Panc1 (cell line): ENCODE results near the gene CDC5L. TPM values are rescaled to one million over a fixed set of nuclear protein-coding genes. Genes with fewer than 3 reads are reported as not detected.

Source experiments
- ATAC-seq: fragments of 200-7000 bp; cut with Tn5 transposase; 2 replicates; pipeline ENCODE4 v1.9.1; 2020; ENCODE audit warnings: mild to moderate bottlenecking, moderate library complexity
- BruUV-seq: library from RNA; stranded (reverse); fragments of 400-500 nt; replicated peaks from 2 replicates; lab custom pipeline; 2021; lab: Mats Ljungman, UMichigan
- CTCF ChIA-PET: fragments of 300-600 bp; sonication (Branson Sonifier 250); formaldehyde crosslinking; loops from one replicate; lab custom pipeline; 2022; ENCODE audit warnings: antibody characterized with exemption; lab: Charles Lee
- POLR2A ChIA-PET: fragments of 300-600 bp; sonication (Branson Sonifier 250); formaldehyde crosslinking; loops from one replicate; lab custom pipeline; 2022; ENCODE audit warnings: antibody characterized with exemption; lab: Charles Lee
- DNase-seq: peaks from one replicate; pipeline ENCODE4 v3.0.0-alpha.2; 2010; ENCODE audit warnings: low read depth, low spot score
- H3K27ac ChIP-seq: 2 replicates; pipeline ENCODE4 v1.5.1; 2011; ENCODE audit warnings: mild to moderate bottlenecking, low read length, inconsistent platforms
- H3K27me3 ChIP-seq: fragments of 200-500 bp; sonication (Bioruptor generic); 2 replicates; pipeline ENCODE4 v1.6.0; 2014; ENCODE audit warnings: low read length, inconsistent platforms; ENCODE audit not compliant: control insufficient read depth, insufficient read depth
- H3K36me3 ChIP-seq: fragments of 200-500 bp; sonication (Bioruptor generic); 2 replicates; pipeline ENCODE4 v1.5.1; 2014; ENCODE audit warnings: inconsistent platforms, mild to moderate bottlenecking, low read length, moderate library complexity; ENCODE audit not compliant: control insufficient read depth, insufficient read depth
- H3K4me1 ChIP-seq: 2 replicates; pipeline ENCODE4 v1.5.1; 2011; ENCODE audit warnings: inconsistent platforms, mild to moderate bottlenecking, low read length, moderate library complexity; ENCODE audit not compliant: control insufficient read depth, insufficient read depth
- H3K4me3 ChIP-seq, 2 experiments: 2 replicates each; pipeline ENCODE4 v1.5.1; 2011 to 2012; ENCODE audit warnings: low read depth in 2 of 2, low read length in 2 of 2, mild to moderate bottlenecking in 2 of 2, inconsistent platforms in 1 of 2, moderate library complexity in 1 of 2
- H3K9me3 ChIP-seq: fragments of 200-500 bp; sonication (Bioruptor generic); 2 replicates; pipeline ENCODE4 v1.5.1; 2014; ENCODE audit warnings: low read depth, mild to moderate bottlenecking, inconsistent platforms, low read length, moderate library complexity; ENCODE audit not compliant: control insufficient read depth, insufficient read depth
- CTCF ChIP-seq: fragments of 450-650 bp; IDR thresholded peaks from 2 replicates; pipeline ENCODE4 v1.5.1; 2017; ENCODE audit warnings: mild to moderate bottlenecking
- POLR2AphosphoS5 ChIP-seq: IDR thresholded peaks from 2 replicates; pipeline ENCODE4 v1.6.1; 2012; ENCODE audit warnings: mild to moderate bottlenecking, low read depth, low read length, moderate library complexity
- REST ChIP-seq, 2 experiments: IDR thresholded peaks; 2 replicates each; pipeline ENCODE4 v1.6.1; 2011 to 2012; ENCODE audit warnings: low read depth in 2 of 2, control low read depth in 1 of 2, low read length in 1 of 2, mild to moderate bottlenecking in 1 of 2, moderate library complexity in 1 of 2; ENCODE audit not compliant: insufficient read depth in 1 of 2
- SIN3A ChIP-seq: IDR thresholded peaks from 2 replicates; pipeline ENCODE4 v1.6.1; 2012; ENCODE audit warnings: low read depth, mild to moderate bottlenecking, low read length, moderate library complexity, borderline replicate concordance; ENCODE audit not compliant: insufficient read depth
- TCF7L2 ChIP-seq: IDR thresholded peaks from 2 replicates; pipeline ENCODE4 v1.6.1; 2011; ENCODE audit warnings: mild to moderate bottlenecking, low read depth, low read length, inconsistent platforms
- in situ Hi-C: cut with HindIII; loops from 2 replicates; pipeline ENCODE4 v1.10.0; 2016; ENCODE audit warnings: low sequenced_read_pairs, low pct_unique_long_range_greater_than_20kb
- intact Hi-C: fragments of 100-400 bp; cut with micrococcal nuclease; formaldehyde crosslinking; loops from one replicate; pipeline ENCODE4 v1.10.0; 2022; ENCODE audit not compliant: unreplicated experiment
- total RNA-seq: library from RNA; stranded (reverse); gene quantifications from one replicate; pipeline ENCODE4 v1.2.1, GENCODE V29; 2021; ENCODE audit not compliant: unreplicated experiment

The CDC5L gene
- total RNA-seq, 1 experiment from 2014 or later, result 23.3 TPM

- H3K4me1 ChIP-seq, result no peaks in the 10 kb centered on the region
- TF ChIP-seq REST (IDR thresholded peaks at IDR 0.05; ENCODE audit: insufficient read depth in 1 of 2, low read depth in 2 of 2, low read length in 1 of 2) (no peak), TCF7L2 (no peak), POLR2AphosphoS5 (no peak)
- BruUV-seq, result no TSS peak
- no peak overlapping the region for H3K27ac ChIP-seq
- H3K9me3 ChIP-seq, result no peaks in the 10 kb centered on the region
- no peaks in the 10 kb centered on the region for H3K36me3 ChIP-seq
- H3K4me3 ChIP-seq, result no peak overlapping the region
- ATAC-seq, result no peak
- POLR2A ChIA-PET, result no interaction called here
- CTCF ChIA-PET, result no interaction called here
- DNase-seq, result no peak
- in situ Hi-C loops, result no loop called here
- intact Hi-C loops, result no loop called here
- no peaks in the 10 kb centered on the region; the same call in 1 of the 2 replicates for H3K27me3 ChIP-seq
These were observed 14.5 kb upstream of the CDC5L start for GRCh38 chr6:44373051-44373450.

GRCh38 chr6:44373787-44374186, 13.7 kb upstream of the CDC5L start:
- ATAC-seq (no peak), DNase-seq (no peak)
- in situ Hi-C loops (no loop called here), intact Hi-C loops (no loop called here)
- CTCF ChIA-PET, result no interaction called here
- Histone ChIP-seq H3K4me3 (no peak overlapping the region), H3K27ac (no peak overlapping the region), H3K9me3 (no peaks in the 10 kb centered on the region), H3K36me3 (no peaks in the 10 kb centered on the region), H3K27me3 (no peaks in the 10 kb centered on the region; the same call in 1 of the 2 replicates), H3K4me1 (no peaks in the 10 kb centered on the region)
- no TSS peak for BruUV-seq
- TF ChIP-seq TCF7L2 (no peak), SIN3A (no peak), REST (IDR thresholded peaks at IDR 0.05; ENCODE audit: insufficient read depth in 1 of 2, low read depth in 2 of 2, low read length in 1 of 2) (no peak), CTCF (no peak), POLR2AphosphoS5 (no peak)
- POLR2A ChIA-PET, result no interaction called here
